Measurements from ENCODE around the gene XPO6. TPM values are rescaled to one million over a fixed set of nuclear protein-coding genes. Genes with fewer than 3 reads are reported as not detected.

Gene XPO6
- polyA plus RNA-seq, 1 of the 3 experiments (the other 2 are of a cell fraction): 97.1 TPM

- Histone ChIP-seq H3K9ac (no peak overlapping the region), H4K20me1 (ENCODE audit: insufficient read depth) (no peaks in the 10 kb centered on the region), H3K4me2 (no peak overlapping the region), H3F3A (replicated peaks; ENCODE audit: insufficient read depth) (no peaks in the 10 kb centered on the region), H3K27ac (ENCODE audit: low read depth in 2 of 2, low read length in 1 of 2) (no peak overlapping the region), H3K79me2 (ENCODE audit: insufficient read depth) (no peaks in the 10 kb centered on the region), H3K36me3 (replicated peaks in 1 of 2; ENCODE audit: control insufficient read depth in 1 of 2, insufficient read depth in 2 of 2, low read length in 1 of 2) (no peaks in the 10 kb centered on the region), H3K27me3 (ENCODE audit: insufficient read depth) (no peaks in the 10 kb centered on the region), H3K9me2 (no peaks in the 10 kb centered on the region), H3K4me3 (ENCODE audit: low read depth in 2 of 2, low read length in 1 of 2) (no peak overlapping the region), H3K4me1 (ENCODE audit: control insufficient read depth in 1 of 2, insufficient read depth in 2 of 2, low read depth in 1 of 2, low read length in 1 of 2) (no peaks in the 10 kb centered on the region), H2AFZ (ENCODE audit: low read depth) (no peak overlapping the region), H3K9me3 (no peaks in the 10 kb centered on the region)
- WGBS (ENCODE audit: low lambda C conversion rate): 80% methylated on average over 5 of the region's 5 CpGs
- TF ChIP-seq JUND (IDR thresholded peaks at IDR 0.05): no peak
- DNase-seq: no peak
- CTCF ChIA-PET: interaction anchor here (2.1 kb wide), 1 partner anchor 58 kb away, joined by 6 read pairs; no protein-coding TSS in a partner anchor
- POLR2A ChIA-PET: interaction anchor here (0.7 kb wide), 1 partner anchor 395 kb away, joined by 3 read pairs; no protein-coding TSS in a partner anchor
Measured at GRCh38 chr16:28219282-28219681, 7.5 kb upstream of the XPO6 start.

- H3K4me2 ChIP-seq: no peak overlapping the region
- no peaks in the 10 kb centered on the region for H3F3A ChIP-seq (replicated peaks; ENCODE audit: insufficient read depth)
- H3K9ac ChIP-seq: no peak overlapping the region
- CTCF ChIA-PET: interaction anchor here (1.3 to 2.1 kb wide), 2 partner anchors 37 to 60 kb away, joined by 3 to 6 read pairs; no protein-coding TSS in a partner anchor
- POLR2A ChIA-PET: no interaction called here
- DNase-seq: no peak
- no peaks in the 10 kb centered on the region for H3K79me2 ChIP-seq (ENCODE audit: insufficient read depth)
- 83% methylated on average over 4 of the region's 4 CpGs for WGBS (ENCODE audit: low lambda C conversion rate)
- H4K20me1 ChIP-seq (ENCODE audit: insufficient read depth): no peaks in the 10 kb centered on the region
- H3K9me3 ChIP-seq: no peaks in the 10 kb centered on the region
- H3K4me3 ChIP-seq (ENCODE audit: low read depth in 2 of 2, low read length in 1 of 2): no peak overlapping the region
- H2AFZ ChIP-seq (ENCODE audit: low read depth): no peak overlapping the region
- TF ChIP-seq RAD21 (IDR thresholded peaks at IDR 0.05; ENCODE audit: low read length) (peak; percentile 61), ELF1 (IDR thresholded peaks at IDR 0.05) (no peak), CTCF (IDR thresholded peaks at IDR 0.05) (peak; percentile 50), SMC3 (IDR thresholded peaks at IDR 0.05; ENCODE audit: low read depth, low read length) (peak; percentile 38), SIN3A (IDR thresholded peaks at IDR 0.05; ENCODE audit: borderline replicate concordance, low read depth, low read length) (no peak)
- H3K36me3 ChIP-seq (replicated peaks in 1 of 2; ENCODE audit: control insufficient read depth in 1 of 2, insufficient read depth in 2 of 2, low read length in 1 of 2): no peaks in the 10 kb centered on the region
- H3K4me1 ChIP-seq (ENCODE audit: control insufficient read depth in 1 of 2, insufficient read depth in 2 of 2, low read depth in 1 of 2, low read length in 1 of 2): no peaks in the 10 kb centered on the region
- no peak overlapping the region for H3K27ac ChIP-seq (ENCODE audit: low read depth in 2 of 2, low read length in 1 of 2)
- H3K9me2 ChIP-seq: no peaks in the 10 kb centered on the region
- H3K27me3 ChIP-seq (ENCODE audit: insufficient read depth): no peaks in the 10 kb centered on the region
Measured at GRCh38 chr16:28218109-28218508, 6.3 kb upstream of the XPO6 start.

- POLR2A ChIA-PET: no interaction called here
- DNase-seq: no peak
- Histone ChIP-seq H3K9ac (no peak overlapping the region), H4K20me1 (ENCODE audit: insufficient read depth) (no peaks in the 10 kb centered on the region), H3K4me2 (no peak overlapping the region), H2AFZ (ENCODE audit: low read depth) (no peak overlapping the region), H3K4me1 (ENCODE audit: control insufficient read depth in 1 of 2, insufficient read depth in 2 of 2, low read depth in 1 of 2, low read length in 1 of 2) (no peaks in the 10 kb centered on the region; a peak in 1 of 4 replicates), H3K9me2 (no peaks in the 10 kb centered on the region), H3K79me2 (ENCODE audit: insufficient read depth) (no peaks in the 10 kb centered on the region; the same call in 1 of the 2 replicates), H3K27ac (ENCODE audit: low read depth in 2 of 2, low read length in 1 of 2) (no peak overlapping the region), H3F3A (replicated peaks; ENCODE audit: insufficient read depth) (no peaks in the 10 kb centered on the region), H3K36me3 (replicated peaks in 1 of 2; ENCODE audit: control insufficient read depth in 1 of 2, insufficient read depth in 2 of 2, low read length in 1 of 2) (no peaks in the 10 kb centered on the region), H3K27me3 (ENCODE audit: insufficient read depth) (no peaks in the 10 kb centered on the region), H3K4me3 (ENCODE audit: low read depth in 2 of 2, low read length in 1 of 2) (no peak overlapping the region), H3K9me3 (no peaks in the 10 kb centered on the region)
- TF ChIP-seq IRF3 (IDR thresholded peaks at IDR 0.05; ENCODE audit: low read depth, low read length): no peak
- TF ChIP-seq USF1 (IDR thresholded peaks at IDR 0.05; ENCODE audit: borderline replicate concordance, low read depth): peak; percentile 54; the same call in 1 of the 2 replicates
- TF ChIP-seq RAD21 (IDR thresholded peaks at IDR 0.05; ENCODE audit: low read length): no peak
- no peak for TF ChIP-seq FOSL2 (IDR thresholded peaks at IDR 0.05; ENCODE audit: borderline replicate concordance, low read depth)
- 87% methylated on average over 4 of the region's 4 CpGs for WGBS (ENCODE audit: low lambda C conversion rate)
- CTCF ChIA-PET: no interaction called here
Measured at GRCh38 chr16:28217326-28217725, 5.6 kb upstream of the XPO6 start.
